SK-N-SH treated with all-trans-retinoic acid at 6 μM for 48 hours (cell line): Measurements from ENCODE around the gene STUM.

Source experiments
- ARNTL ChIP-seq: fragments of 450-650 bp; formaldehyde crosslinking; IDR thresholded peaks from 2 replicates; pipeline ENCODE4 v1.5.0; 2020; ENCODE audit warnings: low read depth, mild to moderate bottlenecking, moderate library complexity, borderline replicate concordance
- BACH2 ChIP-seq: fragments of 250-450 bp; sonication (Bioruptor Pico); IDR thresholded peaks from 2 replicates; pipeline ENCODE4 v1.9.0; 2021; ENCODE audit warnings: mild to moderate bottlenecking, borderline replicate concordance
- CREB5 ChIP-seq: fragments of 250-450 bp; sonication (Bioruptor Pico); IDR thresholded peaks from 2 replicates; pipeline ENCODE4 v1.5.1; 2020; ENCODE audit warnings: low read depth, mild to moderate bottlenecking, moderate library complexity
- CSDC2 ChIP-seq: fragments of 250-450 bp; sonication (Bioruptor Pico); IDR thresholded peaks from 2 replicates; pipeline ENCODE4 v1.5.0; 2020; ENCODE audit warnings: mild to moderate bottlenecking, moderate library complexity
- CSRNP3 ChIP-seq: fragments of 250-450 bp; sonication (Bioruptor Pico); IDR thresholded peaks from 2 replicates; pipeline ENCODE4 v1.5.1; 2021; ENCODE audit warnings: mild to moderate bottlenecking, moderate library complexity
- GLIS3 ChIP-seq: fragments of 250-450 bp; sonication (Bioruptor Pico); IDR thresholded peaks from 2 replicates; pipeline ENCODE4 v1.5.0; 2020; ENCODE audit warnings: mild to moderate bottlenecking, moderate library complexity
- ISL1 ChIP-seq: fragments of 250-450 bp; sonication (Bioruptor Pico); IDR thresholded peaks from 2 replicates; pipeline ENCODE4 v2.1.2; 2022; ENCODE audit warnings: mild to moderate bottlenecking, moderate library complexity
- PATZ1 ChIP-seq: fragments of 250-450 bp; sonication (Bioruptor Pico); IDR thresholded peaks from 2 replicates; pipeline ENCODE4 v1.8.0; 2020; ENCODE audit warnings: mild to moderate bottlenecking, moderate library complexity, borderline replicate concordance
- PPARA ChIP-seq: fragments of 250-450 bp; sonication (Bioruptor Pico); IDR thresholded peaks from 2 replicates; pipeline ENCODE4 v1.5.0; 2020; ENCODE audit warnings: mild to moderate bottlenecking, borderline replicate concordance
- RARB ChIP-seq: fragments of 250-450 bp; sonication (Bioruptor Pico); IDR thresholded peaks from 2 replicates; pipeline ENCODE4 v1.8.0; 2021; ENCODE audit warnings: mild to moderate bottlenecking, moderate library complexity
- ZFP3 ChIP-seq: fragments of 250-450 bp; sonication (Bioruptor Pico); IDR thresholded peaks from 2 replicates; pipeline ENCODE4 v1.5.0; 2020; ENCODE audit warnings: mild to moderate bottlenecking, moderate library complexity
- ZFP30 ChIP-seq: fragments of 450-650 bp; formaldehyde crosslinking; IDR thresholded peaks from 2 replicates; pipeline ENCODE4 v1.5.0; 2022; ENCODE audit warnings: mild to moderate bottlenecking, moderate library complexity
- ZNF8 ChIP-seq: fragments of 450-650 bp; formaldehyde crosslinking; IDR thresholded peaks from 2 replicates; pipeline ENCODE4 v1.5.0; 2020; ENCODE audit warnings: mild to moderate bottlenecking, moderate library complexity

GRCh38 chr1:226649780-226650179 is 101.2 kb downstream of the STUM start:
- TF ChIP-seq CSRNP3 = no peak
- TF ChIP-seq ZNF8 (CRISPR knock-in tag) = no peak
- TF ChIP-seq CREB5 (CRISPR knock-in tag) = no peak
- TF ChIP-seq GLIS3 (CRISPR knock-in tag) = no peak
- no peak for TF ChIP-seq BACH2
- TF ChIP-seq ARNTL = no peak
- TF ChIP-seq PPARA (CRISPR knock-in tag) = no peak
- no peak for TF ChIP-seq ZFP30 (CRISPR knock-in tag)
- no peak for TF ChIP-seq ZFP3 (CRISPR knock-in tag)
- TF ChIP-seq ISL1 (CRISPR knock-in tag) = no peak
- no peak for TF ChIP-seq RARB
- TF ChIP-seq PATZ1 = no peak
- TF ChIP-seq CSDC2 (CRISPR knock-in tag) = no peak
